ENCODE results near the gene FAM210B.

Gene FAM210B

GRCh38 chr20:56361900-56362299 is 3.1 kb downstream of the FAM210B start:
- TF ChIP-seq CTCF (conservative IDR thresholded peaks at IDR 0.05): no peak
- no peak overlapping the region for H3K27ac ChIP-seq

- no peak overlapping the region for H3K27ac ChIP-seq
- no peak for TF ChIP-seq CTCF (conservative IDR thresholded peaks at IDR 0.05)
These were observed 4.1 kb downstream of the FAM210B start for GRCh38 chr20:56362833-56363413.

- H3K27ac ChIP-seq: no peak overlapping the region
- no peak for TF ChIP-seq CTCF (conservative IDR thresholded peaks at IDR 0.05)
These were observed 4.7 kb downstream of the FAM210B start for GRCh38 chr20:56363491-56363890.

GRCh38 chr20:56368351-56369134 is 9.8 kb downstream of the FAM210B start:
- no peak for TF ChIP-seq CTCF (conservative IDR thresholded peaks at IDR 0.05)
- H3K27ac ChIP-seq: no peak overlapping the region

- no peak overlapping the region for H3K27ac ChIP-seq
- TF ChIP-seq CTCF (conservative IDR thresholded peaks at IDR 0.05): no peak
These were observed 10.4 kb downstream of the FAM210B start for GRCh38 chr20:56369179-56369578.

- TF ChIP-seq CTCF (conservative IDR thresholded peaks at IDR 0.05): no peak
These were observed 13.2 kb downstream of the FAM210B start for GRCh38 chr20:56371977-56372376.

GRCh38 chr20:56372850-56373249 is 14.1 kb downstream of the FAM210B start:
- H3K27ac ChIP-seq: no peak overlapping the region
- no peak for TF ChIP-seq CTCF (conservative IDR thresholded peaks at IDR 0.05)

More at GRCh38 chr20:56371977-56372376, 13.2 kb downstream of the FAM210B start:
- no peak overlapping the region for H3K27ac ChIP-seq

All from VCaP (cell line).